Neural cell (in vitro differentiated cells): ENCODE results near the gene AFF1.

Experiments used
- CTCF ChIP-seq: fragments of 450-650 bp; IDR thresholded peaks from 2 replicates; pipeline ENCODE4 v1.5.1; 2014; ENCODE audit warnings: antibody characterized with exemption, mild to moderate bottlenecking, moderate library complexity; ENCODE audit not compliant: poor library complexity, severe bottlenecking
- EP300 ChIP-seq: fragments of 450-650 bp; conservative IDR thresholded peaks from 2 replicates; pipeline ENCODE4 v1.6.1; 2014; ENCODE audit warnings: antibody characterized with exemption, mild to moderate bottlenecking, moderate library complexity; ENCODE audit not compliant: poor library complexity, severe bottlenecking
- EZH2 ChIP-seq: fragments of 200-600, 300-800 bp; shearing (Covaris generic), sonication (generic); IDR thresholded peaks from 2 replicates; pipeline ENCODE4 v1.6.1; 2014; ENCODE audit warnings: antibody characterized with exemption, low read length, borderline replicate concordance, mild to moderate bottlenecking; ENCODE audit not compliant: insufficient read depth, poor library complexity, severe bottlenecking
- POLR2AphosphoS5 ChIP-seq: IDR thresholded peaks from 2 replicates; pipeline ENCODE4 v1.6.1; 2012
- RAD21 ChIP-seq: fragments of 450-650 bp; conservative IDR thresholded peaks from 2 replicates; pipeline ENCODE4 v1.6.1; 2014; ENCODE audit warnings: antibody characterized with exemption, mild to moderate bottlenecking, moderate library complexity
- REST ChIP-seq: IDR thresholded peaks from 2 replicates; pipeline ENCODE4 v1.6.1; 2012; ENCODE audit warnings: borderline replicate concordance
- TAF1 ChIP-seq: IDR thresholded peaks from 2 replicates; pipeline ENCODE4 v1.6.1; 2012; ENCODE audit warnings: low read depth

GRCh38 chr4:86977621-86978184 is 42.9 kb downstream of the AFF1 start:
- TF ChIP-seq RAD21 (no peak), CTCF (no peak), EP300 (no peak), TAF1 (no peak), REST (no peak), POLR2AphosphoS5 (no peak), EZH2 (no peak)
